Testis (tissue), 3 donors: ENCODE data around the gene UVRAG. TPM values are rescaled to one million over a fixed set of nuclear protein-coding genes. Genes with fewer than 3 reads are reported as not detected.

Experiments used
- DNase-seq: peaks from one replicate; pipeline ENCODE4 v3.0.0-alpha.2; 2019
- H3K27ac ChIP-seq, 2 donors: fragments of 200-600 bp; sonication (generic); one replicate each; pipeline ENCODE4 v1.5.1; 2019
- H3K27me3 ChIP-seq: fragments of 200-600 bp; sonication (generic); one replicate; pipeline ENCODE4 v1.5.1; 2019
- H3K36me3 ChIP-seq: fragments of 200-600 bp; sonication (generic); one replicate; pipeline ENCODE4 v1.5.1; 2017; ENCODE audit warnings: low read depth; ENCODE audit errors: missing control alignments
- H3K4me1 ChIP-seq: fragments of 200-600 bp; sonication (generic); one replicate; pipeline ENCODE4 v1.5.1; 2019
- H3K4me3 ChIP-seq, 2 donors: fragments of 200-600 bp; sonication (generic); one replicate each; pipeline ENCODE4 v1.5.1; 2017 to 2019
- H3K9me3 ChIP-seq: fragments of 200-600 bp; sonication (generic); one replicate; pipeline ENCODE4 v1.5.1; 2017
- CTCF ChIP-seq, 3 experiments: fragments of 450-650 bp in 2 of 3; fragments of 200-600 bp in 1 of 3; sonication (generic) in 1 of 3; IDR thresholded peaks; one replicate each; pipeline ENCODE4 v1.5.1; 2016 to 2019; ENCODE audit warnings: antibody characterized with exemption in 3 of 3, mild to moderate bottlenecking in 2 of 3, moderate library complexity in 1 of 3
- POLR2A ChIP-seq: fragments of 450-650 bp; IDR thresholded peaks from one replicate; pipeline ENCODE4 v1.6.1; 2017; ENCODE audit warnings: antibody characterized with exemption, mild to moderate bottlenecking, moderate library complexity
- WGBS, 2 donors: methylation state at CpG; one replicate each; pipeline ENCODE4 v1.1.5; 2018; 5-methylcytosine and 5-hydroxymethylcytosine counted together
- intact Hi-C: fragments of 100-400 bp; cut with DNase I; formaldehyde crosslinking; loops from one replicate; pipeline ENCODE4 v1.15.1; 2023; ENCODE audit warnings: low total_unique reads
- polyA plus RNA-seq: library from polyadenylated mRNA; stranded (reverse); fragments of 350-450 nt; fragmentation: Illumina TruSeq; extraction: RNeasy Lipid Tissue Mini Kit (QIAGEN cat#74804); gene quantifications from one replicate; pipeline ENCODE4 v1.2.3, GENCODE V29; 2014; ENCODE audit warnings: low read depth, low replicate concordance; ENCODE audit not compliant: insufficient read depth
- total RNA-seq, 2 donors: library from RNA; depleted of rRNA; stranded (reverse); fragments of >200 nt; gene quantifications; one replicate each; pipeline ENCODE4 v1.2.3, GENCODE V29; 2016

Gene UVRAG
- total and polyA plus RNA-seq, 3 donors from 2014 or later: 10.8 to 22.4 (median 20.1) TPM

DNA sequence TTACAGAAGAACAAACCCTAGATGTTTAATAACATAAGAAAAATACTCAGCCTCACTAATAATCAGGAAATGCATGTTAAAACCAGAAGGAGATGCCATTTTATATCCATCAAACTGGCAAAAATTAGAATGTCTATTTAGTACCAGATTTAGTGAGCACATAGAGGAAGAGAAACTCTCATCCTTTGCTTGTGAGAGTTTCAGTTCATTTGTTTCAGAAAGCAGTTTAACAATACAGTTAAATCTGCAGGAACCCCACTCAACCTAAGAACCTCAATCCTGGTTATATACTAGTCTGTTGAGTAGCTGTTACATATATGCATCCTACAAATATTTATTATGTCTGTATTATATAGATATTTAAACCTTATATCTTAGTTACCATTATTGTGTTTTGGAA, 218.7 kb downstream of the UVRAG start:
- Histone ChIP-seq H3K27me3 (no peaks in the 10 kb centered on the region), H3K36me3 (no peaks in the 10 kb centered on the region), H3K4me1 (no peaks in the 10 kb centered on the region), H3K9me3 (no peaks in the 10 kb centered on the region), H3K27ac (no peak overlapping the region), H3K4me3 (no peak overlapping the region)
- no peak for DNase-seq
- TF ChIP-seq POLR2A: no peak
- no peak for TF ChIP-seq CTCF (IDR thresholded peaks at IDR 0.05)
- intact Hi-C loops: no loop called here

DNA sequence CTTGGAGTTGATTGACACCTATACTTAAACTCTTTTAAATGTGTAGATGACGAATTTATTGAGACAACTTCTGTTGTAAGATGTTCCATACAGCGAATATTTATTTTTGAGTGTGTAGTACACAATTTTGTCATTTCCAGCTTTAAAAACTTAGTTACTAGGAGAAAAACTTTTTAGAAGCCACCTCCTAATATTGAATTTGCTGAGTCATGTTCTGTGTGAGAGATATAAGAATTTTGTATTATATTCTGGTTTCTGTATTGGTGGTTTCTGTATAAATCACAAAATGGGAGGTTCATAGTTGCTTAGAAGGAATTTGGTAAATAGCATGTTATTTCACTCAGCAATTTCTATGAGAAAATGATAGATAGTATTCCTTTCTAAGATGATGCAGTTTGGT, 220.0 kb downstream of the UVRAG start:
- no peak overlapping the region for H3K27ac ChIP-seq
- no peaks in the 10 kb centered on the region for H3K9me3 ChIP-seq
- WGBS, 2 donors: 91 to 93% methylated on average over 2 of the region's 2 CpGs
- no peaks in the 10 kb centered on the region for H3K27me3 ChIP-seq
- no peak overlapping the region for H3K4me3 ChIP-seq
- no peak for TF ChIP-seq CTCF (IDR thresholded peaks at IDR 0.05)
- no peak for TF ChIP-seq POLR2A
- DNase-seq: no peak
- no peaks in the 10 kb centered on the region for H3K4me1 ChIP-seq
- intact Hi-C loops: no loop called here
- no peaks in the 10 kb centered on the region for H3K36me3 ChIP-seq

- no peaks in the 10 kb centered on the region for H3K27me3 ChIP-seq
- TF ChIP-seq POLR2A: no peak
- no peak for TF ChIP-seq CTCF (IDR thresholded peaks at IDR 0.05)
- no peak overlapping the region for H3K27ac ChIP-seq
- no peak overlapping the region for H3K4me3 ChIP-seq
- H3K4me1 ChIP-seq: no peaks in the 10 kb centered on the region
- DNase-seq: no peak
- intact Hi-C loops: no loop called here
- no peaks in the 10 kb centered on the region for H3K36me3 ChIP-seq
- no peaks in the 10 kb centered on the region for H3K9me3 ChIP-seq
Observed at GRCh38 chr11:76038608-76039007, 223.6 kb downstream of the UVRAG start.

DNA sequence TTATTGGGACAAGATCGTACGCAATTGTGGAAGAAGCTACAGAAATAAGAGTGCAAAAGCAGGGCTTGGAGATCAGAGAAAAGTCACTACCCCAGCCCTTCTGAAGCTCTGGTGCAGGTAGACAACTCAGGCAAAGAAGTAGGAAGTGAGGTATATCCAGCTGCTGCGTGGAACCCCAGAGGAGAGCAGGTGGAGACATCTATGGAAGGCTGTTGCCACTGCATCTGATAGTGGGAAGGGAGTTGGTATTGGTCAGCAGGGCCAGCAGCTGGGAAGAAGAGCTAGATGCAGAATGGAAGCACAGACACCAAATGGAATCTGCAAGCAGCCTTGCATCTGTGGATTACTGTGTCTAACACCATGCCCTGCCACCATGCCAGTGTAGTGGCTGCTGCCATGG, 226.2 kb downstream of the UVRAG start:
- no peak for TF ChIP-seq POLR2A
- TF ChIP-seq CTCF (IDR thresholded peaks at IDR 0.05): no peak
- Histone ChIP-seq H3K4me3 (no peak overlapping the region), H3K27ac (no peak overlapping the region), H3K27me3 (no peaks in the 10 kb centered on the region), H3K36me3 (no peaks in the 10 kb centered on the region), H3K4me1 (no peaks in the 10 kb centered on the region), H3K9me3 (no peaks in the 10 kb centered on the region)
- WGBS, 2 donors: 79 to 94% methylated on average over 3 of the region's 3 CpGs
- no peak for DNase-seq
- intact Hi-C loops: no loop called here

GRCh38 chr11:76044750-76045320, 229.8 kb downstream of the UVRAG start:
- WGBS, 2 donors: 84 to 97% methylated on average over 7 of the region's 7 CpGs
- no peak overlapping the region for H3K4me3 ChIP-seq
- no peaks in the 10 kb centered on the region for H3K36me3 ChIP-seq
- no peaks in the 10 kb centered on the region for H3K4me1 ChIP-seq
- H3K27me3 ChIP-seq: no peaks in the 10 kb centered on the region
- no peak for TF ChIP-seq POLR2A
- no peak for TF ChIP-seq CTCF (IDR thresholded peaks at IDR 0.05)
- DNase-seq: no peak
- no peak overlapping the region for H3K27ac ChIP-seq
- intact Hi-C loops: no loop called here
- no peaks in the 10 kb centered on the region for H3K9me3 ChIP-seq
